Uterus (tissue), 4 donors: ENCODE results near the gene LRRC1. TPM values are rescaled to one million over a fixed set of nuclear protein-coding genes. Genes with fewer than 3 reads are reported as not detected.

ENCODE experiments used
- DNase-seq, 2 donors: peaks; one replicate each; pipeline ENCODE4 v3.0.0-alpha.2; 2019 to 2020
- H3K27ac ChIP-seq, 2 donors: fragments of 200-600 bp; sonication (generic); 1 replicate in 1 of 2; 2 replicates in 1 of 2; pipeline ENCODE4 v1.5.1; 2016 to 2018
- H3K27me3 ChIP-seq, 2 donors: fragments of 200-600 bp; sonication (generic); one replicate each; pipeline ENCODE4 v1.5.1; 2018 to 2019; ENCODE audit warnings: control low read depth in 1 of 2
- H3K36me3 ChIP-seq, 2 donors: fragments of 200-600 bp; sonication (generic); one replicate each; pipeline ENCODE4 v1.5.1; 2019; ENCODE audit warnings: control low read depth in 1 of 2
- H3K4me1 ChIP-seq, 2 donors: fragments of 200-600 bp; sonication (generic); one replicate each; pipeline ENCODE4 v1.5.1; 2018 to 2019; ENCODE audit warnings: control low read depth in 1 of 2
- H3K4me3 ChIP-seq, 2 donors: fragments of 200-600 bp; sonication (generic); 1 replicate in 1 of 2; 2 replicates in 1 of 2; pipeline ENCODE4 v1.5.1; 2018 to 2019; ENCODE audit warnings: mild to moderate bottlenecking in 1 of 2
- H3K9me3 ChIP-seq, 2 donors: fragments of 200-600 bp; sonication (generic); one replicate each; pipeline ENCODE4 v1.5.1; 2019; ENCODE audit warnings: control low read depth in 1 of 2
- POLR2A ChIP-seq, 2 donors: fragments of 450-650 bp; IDR thresholded peaks; one replicate each; pipeline ENCODE4 v1.6.1; 2016; ENCODE audit warnings: antibody characterized with exemption in 2 of 2, mild to moderate bottlenecking in 1 of 2, moderate library complexity in 1 of 2
- intact Hi-C: fragments of 100-400 bp; cut with DNase I; formaldehyde crosslinking; loops from one replicate; pipeline ENCODE4 v1.15.1; 2023; ENCODE audit warnings: low total_unique reads
- total RNA-seq, 4 donors: library from RNA; depleted of rRNA in 3 of 4; stranded (reverse); fragments of >200 nt in 3 of 4; gene quantifications; one replicate each; pipeline versions ENCODE4 v1.1.0 to v1.2.4, GENCODE V29; 2014 to 2023
- TF ChIP-seq, protein P1 (sequence below), 4 experiments: fragments of 200-600 bp in 2 of 4; fragments of 450-650 bp in 2 of 4; sonication (generic) in 2 of 4; IDR thresholded peaks; one replicate each; pipeline ENCODE4 v1.5.1; 2016 to 2019; ENCODE audit warnings: antibody characterized with exemption in 4 of 4, mild to moderate bottlenecking in 2 of 4, moderate library complexity in 1 of 4
- donor health status: DM: yes; HTN: yes; CAD: no.

Gene LRRC1
- total RNA-seq, 4 donors from 2014 or later, result 4.4 to 39.7 (median 17.7) TPM

DNA sequence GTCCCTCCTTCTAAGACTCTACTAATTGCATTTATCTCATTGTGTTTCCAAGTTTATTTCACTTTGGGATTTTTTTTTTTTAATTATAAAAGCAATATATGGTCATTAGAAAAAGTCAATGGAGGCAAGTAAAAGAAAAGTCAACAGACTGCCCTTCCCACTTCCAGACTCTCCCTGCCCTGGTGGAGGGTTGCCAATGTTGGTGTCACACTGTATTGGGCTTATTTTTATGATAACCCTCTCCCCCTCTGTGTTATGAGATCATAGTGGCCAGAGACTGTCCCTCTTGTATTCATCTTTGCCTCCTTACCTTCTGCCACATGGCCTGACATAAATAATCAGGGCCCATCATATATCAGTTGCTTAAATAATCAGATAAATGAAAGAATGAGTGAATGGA, 63.4 kb downstream of the LRRC1 start:
- TF ChIP-seq, protein P1, sequence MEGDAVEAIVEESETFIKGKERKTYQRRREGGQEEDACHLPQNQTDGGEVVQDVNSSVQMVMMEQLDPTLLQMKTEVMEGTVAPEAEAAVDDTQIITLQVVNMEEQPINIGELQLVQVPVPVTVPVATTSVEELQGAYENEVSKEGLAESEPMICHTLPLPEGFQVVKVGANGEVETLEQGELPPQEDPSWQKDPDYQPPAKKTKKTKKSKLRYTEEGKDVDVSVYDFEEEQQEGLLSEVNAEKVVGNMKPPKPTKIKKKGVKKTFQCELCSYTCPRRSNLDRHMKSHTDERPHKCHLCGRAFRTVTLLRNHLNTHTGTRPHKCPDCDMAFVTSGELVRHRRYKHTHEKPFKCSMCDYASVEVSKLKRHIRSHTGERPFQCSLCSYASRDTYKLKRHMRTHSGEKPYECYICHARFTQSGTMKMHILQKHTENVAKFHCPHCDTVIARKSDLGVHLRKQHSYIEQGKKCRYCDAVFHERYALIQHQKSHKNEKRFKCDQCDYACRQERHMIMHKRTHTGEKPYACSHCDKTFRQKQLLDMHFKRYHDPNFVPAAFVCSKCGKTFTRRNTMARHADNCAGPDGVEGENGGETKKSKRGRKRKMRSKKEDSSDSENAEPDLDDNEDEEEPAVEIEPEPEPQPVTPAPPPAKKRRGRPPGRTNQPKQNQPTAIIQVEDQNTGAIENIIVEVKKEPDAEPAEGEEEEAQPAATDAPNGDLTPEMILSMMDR (IDR thresholded peaks at IDR 0.05), result no peak
- TF ChIP-seq POLR2A (IDR thresholded peaks at IDR 0.05), result no peak
- Histone ChIP-seq H3K36me3 (no peaks in the 10 kb centered on the region), H3K4me1 (peaks cover 0 to 7% of the 10 kb centered on the region in 2 donors), H3K4me3 (no peak overlapping the region), H3K27ac (no peak overlapping the region), H3K9me3 (no peaks in the 10 kb centered on the region), H3K27me3 (no peaks in the 10 kb centered on the region)
- intact Hi-C loops, result no loop called here
- DNase-seq, result no peak

DNA sequence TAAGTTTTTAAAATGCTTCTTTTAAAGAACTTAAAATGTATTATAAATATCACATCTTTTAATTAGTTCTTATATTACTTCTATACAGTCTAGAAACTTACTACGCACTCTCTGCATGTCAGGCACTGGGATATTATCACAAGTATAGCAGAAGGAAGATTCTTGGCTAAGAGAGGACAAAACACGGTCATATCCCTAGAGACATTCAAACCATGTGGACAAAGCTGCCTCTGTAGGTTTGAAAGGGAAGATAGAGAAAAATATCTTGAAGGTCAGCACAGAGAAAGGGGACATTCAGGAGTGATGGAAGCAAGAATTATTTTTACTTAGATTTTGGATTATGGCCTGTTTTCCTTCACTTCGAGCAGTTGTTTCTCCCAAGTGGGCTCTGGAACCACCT, 64.1 kb downstream of the LRRC1 start:
- H3K9me3 ChIP-seq, result no peaks in the 10 kb centered on the region
- H3K4me1 ChIP-seq, result peaks cover 0 to 7% of the 10 kb centered on the region in 2 donors
- TF ChIP-seq, protein P1 (IDR thresholded peaks at IDR 0.05), result no peak
- TF ChIP-seq POLR2A (IDR thresholded peaks at IDR 0.05), result no peak
- intact Hi-C loops, result no loop called here
- no peaks in the 10 kb centered on the region for H3K36me3 ChIP-seq
- H3K27ac ChIP-seq, result no peak overlapping the region
- H3K27me3 ChIP-seq, result no peaks in the 10 kb centered on the region
- DNase-seq, result no peak
- no peak overlapping the region for H3K4me3 ChIP-seq

DNA sequence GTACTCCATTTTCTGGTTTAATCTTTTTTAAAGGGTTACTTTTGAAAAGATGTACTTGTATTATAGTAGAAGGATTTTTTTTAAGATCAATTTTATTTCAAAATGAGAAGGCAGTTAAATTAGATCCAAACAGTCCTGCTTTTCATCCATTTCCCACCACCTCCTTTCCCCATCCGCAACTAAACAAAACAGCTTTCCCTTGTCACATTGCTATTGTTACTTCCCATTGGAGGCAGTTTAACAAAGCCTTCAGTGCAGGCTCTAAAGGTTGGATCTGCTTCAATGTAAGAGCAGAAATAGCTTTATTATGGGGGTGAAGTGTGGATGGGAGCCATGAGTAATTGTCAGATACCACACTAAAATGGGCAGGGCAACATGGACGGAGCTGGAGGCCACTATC, 65.7 kb downstream of the LRRC1 start:
- Histone ChIP-seq H3K4me1 (peaks cover 0 to 4% of the 10 kb centered on the region in 2 donors), H3K27ac (no peak overlapping the region), H3K4me3 (no peak overlapping the region), H3K36me3 (no peaks in the 10 kb centered on the region), H3K9me3 (no peaks in the 10 kb centered on the region), H3K27me3 (no peaks in the 10 kb centered on the region)
- intact Hi-C loops, result no loop called here
- TF ChIP-seq, protein P1 (IDR thresholded peaks at IDR 0.05), result no peak
- TF ChIP-seq POLR2A (IDR thresholded peaks at IDR 0.05), result no peak
- no peak for DNase-seq

DNA sequence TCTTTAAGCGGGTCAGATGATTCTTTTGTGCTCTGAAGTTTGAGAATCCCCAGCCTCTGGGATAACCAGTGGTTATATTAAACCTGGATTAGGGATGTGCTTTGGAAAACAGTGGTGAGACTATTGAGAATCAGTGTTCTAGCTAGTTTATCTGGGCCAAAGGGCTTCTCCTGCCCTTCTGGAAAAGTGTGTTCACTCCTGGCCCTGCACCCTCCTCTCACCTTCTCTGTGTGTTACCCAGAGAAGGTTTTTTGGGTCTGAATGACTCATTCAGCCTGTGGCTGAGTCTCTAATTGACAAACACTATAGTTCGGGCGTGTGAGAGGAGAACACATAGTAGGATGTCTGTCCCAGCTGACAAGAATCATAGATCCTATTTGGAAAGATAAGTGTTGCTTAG, 66.7 kb downstream of the LRRC1 start:
- H3K4me1 ChIP-seq, result peaks cover 0 to 4% of the 10 kb centered on the region in 2 donors
- intact Hi-C loops, result no loop called here
- H3K27ac ChIP-seq, result no peak overlapping the region
- no peaks in the 10 kb centered on the region for H3K36me3 ChIP-seq
- TF ChIP-seq POLR2A (IDR thresholded peaks at IDR 0.05), result no peak
- TF ChIP-seq, protein P1 (IDR thresholded peaks at IDR 0.05), result no peak
- no peak overlapping the region for H3K4me3 ChIP-seq
- no peak for DNase-seq
- H3K9me3 ChIP-seq, result no peaks in the 10 kb centered on the region
- no peaks in the 10 kb centered on the region for H3K27me3 ChIP-seq

DNA sequence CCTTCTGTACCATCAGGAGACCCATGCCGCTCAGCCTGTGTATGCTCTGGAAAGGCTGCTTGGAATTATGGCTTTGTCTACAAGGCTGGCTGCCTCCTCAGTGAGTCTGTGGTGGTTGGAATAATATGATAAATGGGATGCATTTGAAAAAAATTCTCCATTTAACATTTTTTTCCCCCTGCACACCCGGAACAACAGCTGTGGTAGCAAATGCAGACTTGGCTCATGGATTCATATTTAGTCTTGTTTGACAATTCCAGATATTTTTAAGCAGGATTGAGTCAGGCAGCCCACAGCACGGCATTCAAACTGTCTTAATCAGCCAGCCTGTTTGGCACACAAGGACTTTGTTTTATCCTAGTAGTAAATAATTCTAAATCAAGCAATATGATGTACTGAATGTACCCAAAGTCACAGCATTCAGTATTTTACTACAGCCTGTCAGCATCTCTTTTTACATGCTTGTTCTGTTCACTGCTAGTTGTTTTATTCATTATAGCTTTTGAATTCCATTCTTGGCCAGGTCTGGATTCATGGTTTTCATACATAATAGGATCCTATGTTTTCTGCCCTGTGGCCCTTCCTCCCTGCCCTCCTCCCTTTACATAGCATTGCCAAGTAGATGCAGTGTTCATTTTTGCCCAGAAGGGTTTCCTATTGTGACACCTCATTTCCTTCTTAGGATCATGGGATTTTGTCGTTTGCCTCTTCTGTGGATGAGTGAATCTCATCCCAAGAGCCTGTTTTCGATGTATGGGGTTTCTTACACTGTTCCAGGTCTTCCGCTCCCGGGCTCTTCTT, 68.1 kb downstream of the LRRC1 start:
- H3K27me3 ChIP-seq, result no peaks in the 10 kb centered on the region
- H3K4me1 ChIP-seq, result peaks cover 0 to 4% of the 10 kb centered on the region in 2 donors
- no peak for DNase-seq
- H3K9me3 ChIP-seq, result no peaks in the 10 kb centered on the region
- intact Hi-C loops, result no loop called here
- H3K27ac ChIP-seq, result no peak overlapping the region
- TF ChIP-seq, protein P1 (IDR thresholded peaks at IDR 0.05), result no peak
- no peak for TF ChIP-seq POLR2A (IDR thresholded peaks at IDR 0.05)
- H3K36me3 ChIP-seq, result no peaks in the 10 kb centered on the region
- H3K4me3 ChIP-seq, result no peak overlapping the region
